HG03060 (cell line): Measurements from ENCODE around the gene BBS2.
"Not testable (repeated sequence)": the region's sequence is repeated elsewhere in the genome, so short reads cannot be mapped to it uniquely, and the experiment has no call there.

Experiments used
- ATAC-seq: cut with Tn5 transposase; IDR thresholded peaks from one replicate; pipeline ENCODE4 v1.9.1; 2021; ENCODE audit warnings: low read depth, moderate number of reproducible peaks; ENCODE audit not compliant: unreplicated experiment

The BBS2 gene

GRCh38 chr16:56525236-56525635 is 5.4 kb upstream of the BBS2 start:
- ATAC-seq = no peak

GRCh38 chr16:56520251-56520577 is 390 bp upstream of the BBS2 start:
- ATAC-seq = no peak

GRCh38 chr16:56518425-56518824 is 1.4 kb downstream of the BBS2 start:
- ATAC-seq = no peak

GRCh38 chr16:56517206-56517605 is 2.6 kb downstream of the BBS2 start:
- no peak for ATAC-seq

GRCh38 chr16:56515665-56516064 is 4.2 kb downstream of the BBS2 start:
- no peak for ATAC-seq

GRCh38 chr16:56514845-56515244 is 5.0 kb downstream of the BBS2 start:
- no peak for ATAC-seq

- ATAC-seq = no peak
These were observed 5.9 kb downstream of the BBS2 start for GRCh38 chr16:56513972-56514371.

- ATAC-seq = no peak
These were observed 6.7 kb downstream of the BBS2 start for GRCh38 chr16:56513091-56513490.

GRCh38 chr16:56512025-56512424 is 7.8 kb downstream of the BBS2 start:
- no peak for ATAC-seq

GRCh38 chr16:56510544-56510943 is 9.3 kb downstream of the BBS2 start:
- ATAC-seq = no peak

- ATAC-seq = no peak
These were observed 12.9 kb downstream of the BBS2 start for GRCh38 chr16:56506941-56507340.

GRCh38 chr16:56505181-56505580 is 14.6 kb downstream of the BBS2 start:
- no peak for ATAC-seq

- no peak for ATAC-seq
These were observed 26.0 kb downstream of the BBS2 start for GRCh38 chr16:56493815-56494214.

- ATAC-seq = no peak
These were observed 26.7 kb downstream of the BBS2 start for GRCh38 chr16:56493126-56493525.

- ATAC-seq = no peak
These were observed 28.1 kb downstream of the BBS2 start for GRCh38 chr16:56491657-56492261.

- ATAC-seq = not testable (repeated sequence)
These were observed 31.0 kb downstream of the BBS2 start for GRCh38 chr16:56488868-56489267.

GRCh38 chr16:56488035-56488434 is 31.8 kb downstream of the BBS2 start:
- no peak for ATAC-seq

- ATAC-seq = no peak
These were observed 36.4 kb downstream of the BBS2 start for GRCh38 chr16:56483394-56483793.

- ATAC-seq = no peak
These were observed 37.1 kb downstream of the BBS2 start for GRCh38 chr16:56482683-56483236.

GRCh38 chr16:56481468-56482122 is 38.2 kb downstream of the BBS2 start:
- ATAC-seq = no peak

GRCh38 chr16:56480776-56481467 is 38.9 kb downstream of the BBS2 start:
- no peak for ATAC-seq

- no peak for ATAC-seq
These were observed 40.4 kb downstream of the BBS2 start for GRCh38 chr16:56479469-56479868.
